ENCODE data around the gene CPN2. TPM values are rescaled to one million over a fixed set of nuclear protein-coding genes. Genes with fewer than 3 reads are reported as not detected.

Gene CPN2
- total and polyA plus RNA-seq, 4 donors: 20.4 to 196 (median 128) TPM

GRCh38 chr3:194296454-194297263, 54.5 kb downstream of the CPN2 start:
- Histone ChIP-seq H3K27me3 (ENCODE audit: control insufficient read depth in 4 of 4, insufficient read depth in 4 of 4, low read length in 3 of 4) (no peaks in the 10 kb centered on the region), H3K4me3 (ENCODE audit: low read depth in 1 of 3, low read length in 3 of 3) (peak overlapping the region in 1 of 3 donors; percentile 53), H3K9ac (ENCODE audit: low read depth in 1 of 2, low read length in 2 of 2) (no peak overlapping the region), H3K36me3 (ENCODE audit: control insufficient read depth in 4 of 4, insufficient read depth in 3 of 4, low read depth in 1 of 4, low read length in 3 of 4) (no peaks in the 10 kb centered on the region), H3K27ac (ENCODE audit: low read depth in 1 of 2, low read length in 2 of 2) (peak overlapping the region; percentile 18 to 63), H3K9me3 (ENCODE audit: control insufficient read depth in 4 of 4, low read length in 3 of 4) (no peaks in the 10 kb centered on the region), H3K4me1 (ENCODE audit: control insufficient read depth in 4 of 4, insufficient read depth in 4 of 4, low read length in 3 of 4) (peaks cover 0 to 8% (median 0%) of the 10 kb centered on the region in 4 donors)
- TF ChIP-seq GABPA (IDR thresholded peaks at IDR 0.05 in 1 of 2, conservative IDR thresholded peaks at IDR 0.05 in 1 of 2): no peak
- TF ChIP-seq, protein P1, sequence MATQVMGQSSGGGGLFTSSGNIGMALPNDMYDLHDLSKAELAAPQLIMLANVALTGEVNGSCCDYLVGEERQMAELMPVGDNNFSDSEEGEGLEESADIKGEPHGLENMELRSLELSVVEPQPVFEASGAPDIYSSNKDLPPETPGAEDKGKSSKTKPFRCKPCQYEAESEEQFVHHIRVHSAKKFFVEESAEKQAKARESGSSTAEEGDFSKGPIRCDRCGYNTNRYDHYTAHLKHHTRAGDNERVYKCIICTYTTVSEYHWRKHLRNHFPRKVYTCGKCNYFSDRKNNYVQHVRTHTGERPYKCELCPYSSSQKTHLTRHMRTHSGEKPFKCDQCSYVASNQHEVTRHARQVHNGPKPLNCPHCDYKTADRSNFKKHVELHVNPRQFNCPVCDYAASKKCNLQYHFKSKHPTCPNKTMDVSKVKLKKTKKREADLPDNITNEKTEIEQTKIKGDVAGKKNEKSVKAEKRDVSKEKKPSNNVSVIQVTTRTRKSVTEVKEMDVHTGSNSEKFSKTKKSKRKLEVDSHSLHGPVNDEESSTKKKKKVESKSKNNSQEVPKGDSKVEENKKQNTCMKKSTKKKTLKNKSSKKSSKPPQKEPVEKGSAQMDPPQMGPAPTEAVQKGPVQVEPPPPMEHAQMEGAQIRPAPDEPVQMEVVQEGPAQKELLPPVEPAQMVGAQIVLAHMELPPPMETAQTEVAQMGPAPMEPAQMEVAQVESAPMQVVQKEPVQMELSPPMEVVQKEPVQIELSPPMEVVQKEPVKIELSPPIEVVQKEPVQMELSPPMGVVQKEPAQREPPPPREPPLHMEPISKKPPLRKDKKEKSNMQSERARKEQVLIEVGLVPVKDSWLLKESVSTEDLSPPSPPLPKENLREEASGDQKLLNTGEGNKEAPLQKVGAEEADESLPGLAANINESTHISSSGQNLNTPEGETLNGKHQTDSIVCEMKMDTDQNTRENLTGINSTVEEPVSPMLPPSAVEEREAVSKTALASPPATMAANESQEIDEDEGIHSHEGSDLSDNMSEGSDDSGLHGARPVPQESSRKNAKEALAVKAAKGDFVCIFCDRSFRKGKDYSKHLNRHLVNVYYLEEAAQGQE (IDR thresholded peaks at IDR 0.05): no peak
- TF ChIP-seq TAF1 (conservative IDR thresholded peaks at IDR 0.05): no peak
- peak; percentile 40 for TF ChIP-seq YY1 (IDR thresholded peaks at IDR 0.05)
- TF ChIP-seq NR2F2 (IDR thresholded peaks at IDR 0.05): peak; percentile 16
- TF ChIP-seq HNF4G (IDR thresholded peaks at IDR 0.05): no peak
- TF ChIP-seq, protein P2, sequence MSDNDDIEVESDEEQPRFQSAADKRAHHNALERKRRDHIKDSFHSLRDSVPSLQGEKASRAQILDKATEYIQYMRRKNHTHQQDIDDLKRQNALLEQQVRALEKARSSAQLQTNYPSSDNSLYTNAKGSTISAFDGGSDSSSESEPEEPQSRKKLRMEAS (IDR thresholded peaks at IDR 0.05): peak; percentile 63
- no peak for TF ChIP-seq FOXA2 (IDR thresholded peaks at IDR 0.05)
- TF ChIP-seq, protein P3, sequence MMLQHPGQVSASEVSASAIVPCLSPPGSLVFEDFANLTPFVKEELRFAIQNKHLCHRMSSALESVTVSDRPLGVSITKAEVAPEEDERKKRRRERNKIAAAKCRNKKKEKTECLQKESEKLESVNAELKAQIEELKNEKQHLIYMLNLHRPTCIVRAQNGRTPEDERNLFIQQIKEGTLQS (IDR thresholded peaks at IDR 0.05): no peak
- peak; percentile 22 to 29 for TF ChIP-seq RAD21 (IDR thresholded peaks at IDR 0.05)
- TF ChIP-seq SP1 (IDR thresholded peaks at IDR 0.05): peak; percentile 42
- TF ChIP-seq JUND (IDR thresholded peaks at IDR 0.05): peak in 1 of 2 donors; percentile 47
- peak; percentile 21 to 37 for TF ChIP-seq RXRA (IDR thresholded peaks at IDR 0.05)
- no peak for TF ChIP-seq EGR1 (IDR thresholded peaks at IDR 0.05; ENCODE audit: low read depth in 2 of 2)
- TF ChIP-seq, protein P4, sequence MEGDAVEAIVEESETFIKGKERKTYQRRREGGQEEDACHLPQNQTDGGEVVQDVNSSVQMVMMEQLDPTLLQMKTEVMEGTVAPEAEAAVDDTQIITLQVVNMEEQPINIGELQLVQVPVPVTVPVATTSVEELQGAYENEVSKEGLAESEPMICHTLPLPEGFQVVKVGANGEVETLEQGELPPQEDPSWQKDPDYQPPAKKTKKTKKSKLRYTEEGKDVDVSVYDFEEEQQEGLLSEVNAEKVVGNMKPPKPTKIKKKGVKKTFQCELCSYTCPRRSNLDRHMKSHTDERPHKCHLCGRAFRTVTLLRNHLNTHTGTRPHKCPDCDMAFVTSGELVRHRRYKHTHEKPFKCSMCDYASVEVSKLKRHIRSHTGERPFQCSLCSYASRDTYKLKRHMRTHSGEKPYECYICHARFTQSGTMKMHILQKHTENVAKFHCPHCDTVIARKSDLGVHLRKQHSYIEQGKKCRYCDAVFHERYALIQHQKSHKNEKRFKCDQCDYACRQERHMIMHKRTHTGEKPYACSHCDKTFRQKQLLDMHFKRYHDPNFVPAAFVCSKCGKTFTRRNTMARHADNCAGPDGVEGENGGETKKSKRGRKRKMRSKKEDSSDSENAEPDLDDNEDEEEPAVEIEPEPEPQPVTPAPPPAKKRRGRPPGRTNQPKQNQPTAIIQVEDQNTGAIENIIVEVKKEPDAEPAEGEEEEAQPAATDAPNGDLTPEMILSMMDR (IDR thresholded peaks at IDR 0.05; ENCODE audit: low read depth, low read length, missing input control): no peak
- TF ChIP-seq FOXA1 (IDR thresholded peaks at IDR 0.05): no peak
- TF ChIP-seq, protein P5, sequence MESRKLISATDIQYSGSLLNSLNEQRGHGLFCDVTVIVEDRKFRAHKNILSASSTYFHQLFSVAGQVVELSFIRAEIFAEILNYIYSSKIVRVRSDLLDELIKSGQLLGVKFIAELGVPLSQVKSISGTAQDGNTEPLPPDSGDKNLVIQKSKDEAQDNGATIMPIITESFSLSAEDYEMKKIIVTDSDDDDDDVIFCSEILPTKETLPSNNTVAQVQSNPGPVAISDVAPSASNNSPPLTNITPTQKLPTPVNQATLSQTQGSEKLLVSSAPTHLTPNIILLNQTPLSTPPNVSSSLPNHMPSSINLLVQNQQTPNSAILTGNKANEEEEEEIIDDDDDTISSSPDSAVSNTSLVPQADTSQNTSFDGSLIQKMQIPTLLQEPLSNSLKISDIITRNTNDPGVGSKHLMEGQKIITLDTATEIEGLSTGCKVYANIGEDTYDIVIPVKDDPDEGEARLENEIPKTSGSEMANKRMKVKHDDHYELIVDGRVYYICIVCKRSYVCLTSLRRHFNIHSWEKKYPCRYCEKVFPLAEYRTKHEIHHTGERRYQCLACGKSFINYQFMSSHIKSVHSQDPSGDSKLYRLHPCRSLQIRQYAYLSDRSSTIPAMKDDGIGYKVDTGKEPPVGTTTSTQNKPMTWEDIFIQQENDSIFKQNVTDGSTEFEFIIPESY (IDR thresholded peaks at IDR 0.05): no peak
- TF ChIP-seq HNF4A (conservative IDR thresholded peaks at IDR 0.05): peak in 1 of 2 donors; percentile 29
- 9% methylated on average over 47 of the region's 47 CpGs for WGBS
- peak; percentile 46 for DNase-seq (ENCODE audit: low spot score)

Measured in liver (tissue), 9 donors.